HG03342 (cell line): Measurements from ENCODE around the gene CAMK2N1.
"Not testable (repeated sequence)": the region's sequence is repeated elsewhere in the genome, so short reads cannot be mapped to it uniquely, and the experiment has no call there.

Source experiments
- ATAC-seq: cut with Tn5 transposase; IDR thresholded peaks from one replicate; pipeline ENCODE4 v1.9.1; 2021; ENCODE audit warnings: mild to moderate bottlenecking, moderate library complexity; ENCODE audit not compliant: unreplicated experiment

Gene CAMK2N1

DNA sequence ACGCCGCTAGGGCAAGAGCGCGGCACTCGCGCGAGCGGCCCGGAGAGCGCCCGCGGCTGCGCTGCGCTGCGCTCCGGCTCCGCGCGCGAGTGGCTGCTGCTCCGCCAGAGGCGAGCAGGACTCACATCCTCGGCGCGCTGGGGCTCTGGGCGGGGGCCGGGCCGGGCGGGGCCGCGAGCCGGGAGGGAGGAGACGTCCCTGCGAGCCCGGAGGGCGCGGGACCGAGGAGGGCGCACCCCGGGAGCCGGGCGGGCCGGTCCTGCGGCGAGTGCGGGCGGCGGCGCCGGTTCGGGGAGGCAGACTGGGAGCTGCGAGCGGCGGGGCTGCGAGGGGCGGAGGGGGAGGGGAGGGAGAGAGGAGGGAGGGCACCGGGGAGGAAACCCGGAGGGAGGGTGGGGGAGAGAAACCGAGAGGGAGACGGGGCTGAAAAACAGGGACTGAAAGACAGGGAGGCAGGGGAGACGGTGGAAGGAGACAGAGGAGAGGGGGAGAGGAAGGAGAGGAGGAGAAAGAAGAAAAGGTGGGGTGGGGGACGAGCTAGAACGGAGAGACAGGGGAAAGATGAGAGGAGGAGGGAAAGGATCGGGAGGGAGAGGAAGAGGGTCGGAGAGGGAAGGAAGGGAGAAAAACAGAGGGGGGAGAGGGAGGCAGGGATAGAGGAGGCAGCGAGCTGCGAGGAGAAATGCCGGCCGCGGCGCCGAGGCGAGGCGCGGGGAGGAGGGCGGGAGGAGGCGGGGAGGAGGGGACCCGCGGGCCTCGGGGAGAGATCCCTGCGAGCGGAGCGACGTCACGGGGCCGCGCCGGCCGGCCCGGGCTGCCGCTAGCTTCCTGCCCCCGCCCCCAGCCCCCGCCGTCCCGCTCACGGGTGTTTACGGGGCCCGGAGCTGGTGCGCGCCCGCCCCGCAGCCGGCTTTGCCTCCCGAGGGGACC is at the start of gene CAMK2N1:
CAMK2N1 (minus strand) TSS at position 684 of the 930 bp plus-strand sequence. CDS start 831 bp downstream, outside the sequence.
- no peak for ATAC-seq

DNA sequence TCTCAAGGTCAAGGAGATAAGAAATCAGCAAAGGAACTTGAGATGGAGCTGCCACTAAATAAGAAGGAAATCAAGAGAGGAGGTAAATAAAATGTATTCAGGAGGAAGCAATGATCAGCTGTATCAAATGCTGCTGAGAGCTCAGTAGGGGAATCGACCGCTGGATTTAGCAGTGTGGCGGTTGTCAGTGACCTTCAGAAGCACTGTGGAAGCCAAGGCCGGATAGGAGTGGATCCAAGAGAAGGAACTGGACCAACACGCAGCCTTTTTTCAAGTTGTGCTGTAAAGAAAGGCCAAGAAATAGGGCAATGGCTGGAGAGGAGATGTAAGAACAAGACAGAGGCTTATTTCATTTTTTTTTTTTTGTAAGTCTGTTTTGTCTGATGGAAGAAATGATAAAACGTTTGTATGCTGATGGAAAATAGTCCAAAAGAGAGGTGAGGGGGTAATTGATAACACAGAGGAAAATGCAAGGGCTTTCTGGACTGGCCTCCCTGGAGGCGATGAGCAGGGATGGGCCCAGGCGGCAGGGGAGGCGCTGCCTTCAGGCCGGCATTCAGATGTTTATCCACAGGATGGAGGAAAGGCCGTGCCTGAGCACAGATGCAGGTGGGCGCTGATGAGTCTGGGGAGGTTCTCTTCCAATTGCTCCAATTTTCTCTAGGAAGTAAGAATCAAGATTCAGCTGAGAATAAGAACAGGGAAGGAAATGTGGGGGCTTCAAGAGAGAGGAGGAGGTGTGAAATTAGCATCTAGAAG is 48.8 kb upstream of the CAMK2N1 start:
- ATAC-seq, result no peak

GRCh38 chr1:20533635-20534034 is 47.6 kb upstream of the CAMK2N1 start:
- no peak for ATAC-seq

DNA sequence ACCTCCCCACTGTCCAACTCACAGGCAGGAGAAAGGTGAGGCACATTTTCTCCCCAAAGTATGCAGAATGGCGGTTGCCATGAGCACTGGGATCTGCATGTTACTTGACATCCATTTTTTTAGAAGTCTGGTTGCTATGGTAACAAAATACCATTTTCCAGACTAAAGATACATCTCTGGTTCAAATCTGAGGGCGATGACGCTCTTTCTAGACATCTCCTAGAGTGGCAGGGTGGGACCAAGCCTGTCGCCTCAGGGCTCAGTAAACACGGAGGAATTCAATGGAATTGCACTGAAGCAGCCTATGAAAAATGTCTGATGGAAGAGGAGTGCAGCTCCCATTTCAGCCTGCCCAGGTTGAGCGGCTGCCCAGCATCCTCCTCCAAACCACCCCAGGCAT is 44.9 kb upstream of the CAMK2N1 start:
- ATAC-seq, result no peak

DNA sequence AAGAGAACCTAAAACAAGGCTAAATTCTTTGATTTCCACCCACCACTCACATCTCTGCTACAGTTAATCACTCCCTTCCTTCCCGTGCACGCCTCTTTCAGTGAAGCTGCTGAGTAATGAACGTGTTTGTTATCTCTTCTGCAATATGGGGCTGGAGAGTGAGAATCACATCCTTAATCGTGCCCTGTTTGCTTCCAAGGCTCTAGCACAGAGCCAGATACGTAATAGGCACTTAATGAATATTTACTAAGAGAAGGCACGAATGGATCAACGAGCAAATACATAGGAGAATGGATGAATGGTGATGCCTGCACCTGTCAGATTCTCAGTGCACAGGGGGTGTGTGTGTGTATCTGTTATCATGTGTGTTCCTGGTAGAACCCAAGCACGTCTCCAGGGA is 44.3 kb upstream of the CAMK2N1 start:
- ATAC-seq, result no peak

- ATAC-seq, result no peak
Observed at GRCh38 chr1:20528221-20528620, 42.2 kb upstream of the CAMK2N1 start.

GRCh38 chr1:20526267-20526666 is 40.3 kb upstream of the CAMK2N1 start:
- ATAC-seq, result no peak

DNA sequence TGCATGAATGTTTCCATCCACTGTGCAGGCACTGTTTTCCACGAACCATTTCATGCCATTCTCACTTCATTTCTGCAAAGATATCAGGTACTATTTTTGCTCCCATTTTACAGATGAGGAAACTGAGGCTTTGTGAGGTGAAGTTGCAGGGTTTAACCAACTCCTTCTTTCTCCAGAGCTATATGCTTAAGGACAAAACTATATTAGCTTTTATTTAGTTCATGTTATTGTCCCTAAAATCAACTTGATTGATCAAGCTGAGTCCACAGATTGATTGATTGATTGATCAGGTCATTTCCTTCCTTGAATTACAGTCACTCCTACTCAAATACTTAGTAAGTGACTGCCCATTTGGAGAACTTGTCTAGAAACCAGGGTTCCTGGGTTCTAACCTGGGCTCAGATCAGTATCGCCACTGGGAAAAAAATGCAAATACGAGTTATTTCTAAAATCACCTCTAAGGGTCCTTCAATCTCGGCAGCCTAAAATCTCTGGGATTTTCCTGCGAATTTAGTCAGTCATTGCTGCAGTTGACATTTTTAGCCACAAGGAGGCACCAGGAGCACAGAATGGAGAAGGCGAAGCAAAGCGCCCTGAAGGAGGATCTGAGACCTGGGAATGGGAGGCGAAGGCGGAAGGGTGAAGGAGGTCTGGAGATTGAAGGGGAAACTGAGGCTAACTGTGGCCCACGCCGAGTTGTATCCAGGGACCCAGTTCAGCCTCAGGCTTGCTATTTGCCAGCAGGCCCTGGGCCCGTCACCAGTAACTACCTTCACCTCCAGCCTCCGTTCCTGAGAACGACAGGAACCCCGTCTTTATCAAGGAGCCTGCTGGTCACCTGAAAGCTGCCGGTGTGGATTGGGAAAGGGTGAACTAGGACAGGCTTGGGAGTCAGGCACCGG is 36.2 kb upstream of the CAMK2N1 start:
- ATAC-seq, result no peak

DNA sequence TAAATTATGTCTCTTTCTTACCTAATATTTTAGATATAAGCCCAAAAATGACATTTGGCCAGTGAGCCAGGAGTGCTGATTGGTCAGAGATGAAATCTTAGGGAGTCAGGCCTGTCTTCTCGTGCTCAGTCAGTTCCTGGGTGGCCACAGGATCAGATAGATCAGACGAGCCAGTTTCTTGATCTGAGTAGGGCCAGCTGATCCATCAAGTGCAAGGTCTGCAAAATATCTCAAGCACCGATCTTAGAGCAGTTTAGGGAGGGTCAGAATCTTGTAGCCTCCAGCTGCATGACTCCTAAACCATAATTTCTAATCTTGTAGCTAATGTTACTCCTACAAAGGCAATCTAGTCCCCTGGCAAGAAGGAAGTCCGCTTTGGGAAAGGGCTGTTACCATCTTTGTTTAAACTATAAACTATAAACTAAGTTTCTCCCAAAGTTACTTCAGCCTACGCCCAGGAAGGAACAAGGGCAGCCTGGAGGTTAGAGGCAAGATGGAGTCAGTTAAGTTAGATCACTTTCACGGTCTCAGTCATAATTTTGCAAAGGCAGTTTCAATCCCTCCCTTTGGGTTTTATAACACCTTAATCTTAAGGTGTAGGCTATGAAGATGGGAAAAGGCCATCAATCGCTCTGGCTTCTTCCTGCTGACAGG is 33.7 kb upstream of the CAMK2N1 start:
- ATAC-seq, result not testable (repeated sequence)

DNA sequence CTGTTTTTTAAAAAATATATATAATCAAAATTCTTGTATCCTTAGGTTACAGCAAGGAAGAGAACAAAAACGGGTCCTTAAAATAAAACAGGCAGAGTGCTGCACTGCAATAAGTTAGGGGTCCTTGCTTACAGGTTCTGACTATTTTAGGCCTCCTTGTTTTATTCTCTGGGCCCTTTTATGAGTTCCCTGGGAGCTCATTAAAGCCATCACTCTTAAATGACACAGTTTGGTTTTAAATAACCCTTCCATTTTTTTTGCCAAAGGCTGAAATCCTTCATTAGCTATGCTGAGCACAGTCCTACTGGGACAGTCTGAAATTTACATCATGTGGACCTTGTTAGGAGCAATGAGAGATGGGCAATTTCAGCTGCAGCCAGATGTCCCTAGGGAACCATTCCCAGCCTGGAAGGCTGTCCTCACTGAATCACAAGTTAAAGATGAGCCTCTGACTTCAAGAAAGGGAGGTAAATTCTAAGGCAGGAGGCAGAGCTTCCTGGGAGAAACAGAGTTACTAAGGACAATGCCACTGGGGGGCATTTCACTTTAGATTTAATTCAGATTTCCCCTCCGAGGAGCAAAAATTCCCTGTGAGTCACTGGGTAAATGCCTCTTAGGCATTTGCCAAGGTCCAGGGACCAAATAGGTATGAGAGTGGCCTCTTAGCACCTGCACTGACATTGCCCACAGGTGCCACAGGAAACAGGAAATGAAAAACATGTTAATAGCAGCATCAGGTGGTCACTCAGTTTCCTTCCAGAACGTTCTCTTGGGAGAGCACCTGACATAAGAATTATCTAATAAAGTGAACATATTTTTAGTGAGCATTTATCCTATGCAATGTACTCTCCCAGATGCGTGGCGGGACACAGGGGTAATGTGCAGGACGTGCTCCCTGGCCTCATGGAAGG is 25.8 kb upstream of the CAMK2N1 start:
- ATAC-seq, result no peak

- no peak for ATAC-seq
Observed at GRCh38 chr1:20508411-20508771, 22.4 kb upstream of the CAMK2N1 start.

DNA sequence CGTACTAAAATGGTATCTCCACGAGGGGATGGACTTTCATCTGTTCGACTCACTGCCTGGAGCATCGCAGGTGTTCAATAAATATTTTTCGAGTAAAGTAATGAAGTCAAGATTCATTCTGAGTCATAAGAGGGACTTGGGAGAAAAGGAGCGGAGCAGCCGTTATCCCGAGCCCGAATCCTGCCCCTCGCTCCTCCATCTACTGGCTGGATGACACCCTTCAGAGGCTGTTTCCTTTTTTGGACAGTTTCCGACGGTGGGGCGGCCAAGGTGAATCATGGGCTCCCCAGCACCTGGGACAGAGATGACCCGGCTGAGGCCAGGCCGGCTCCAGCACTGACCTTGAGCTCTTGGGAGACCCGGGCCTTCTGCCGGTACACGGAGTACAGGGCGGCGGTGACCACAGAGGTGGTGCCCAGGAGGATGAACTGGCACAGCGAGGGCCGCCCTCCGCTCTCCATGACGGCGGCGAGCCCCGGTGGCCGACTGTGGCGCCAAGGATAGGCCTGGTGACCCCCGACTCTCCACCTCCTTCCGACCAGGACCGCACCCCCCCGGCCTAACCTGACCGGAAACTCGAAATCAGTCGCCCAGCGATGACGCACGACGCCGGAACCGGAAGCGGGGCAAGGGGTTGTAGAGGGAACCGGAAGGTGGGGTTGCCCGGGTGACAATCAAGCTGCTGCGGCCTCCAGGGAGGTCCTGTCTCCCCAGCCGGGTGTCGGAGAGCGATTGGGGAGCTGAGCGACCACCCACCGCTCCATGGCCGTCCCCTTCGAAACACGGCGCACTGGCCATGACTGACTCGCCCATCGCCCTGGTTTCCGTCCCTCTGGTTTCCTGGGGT is 21.8 kb upstream of the CAMK2N1 start, which contains the start of gene MUL1:
MUL1 (minus strand) TSS at position 588 of the 847 bp plus-strand sequence; CDS start at position 461, 127 bp downstream.
- ATAC-seq, result peak; percentile 95

DNA sequence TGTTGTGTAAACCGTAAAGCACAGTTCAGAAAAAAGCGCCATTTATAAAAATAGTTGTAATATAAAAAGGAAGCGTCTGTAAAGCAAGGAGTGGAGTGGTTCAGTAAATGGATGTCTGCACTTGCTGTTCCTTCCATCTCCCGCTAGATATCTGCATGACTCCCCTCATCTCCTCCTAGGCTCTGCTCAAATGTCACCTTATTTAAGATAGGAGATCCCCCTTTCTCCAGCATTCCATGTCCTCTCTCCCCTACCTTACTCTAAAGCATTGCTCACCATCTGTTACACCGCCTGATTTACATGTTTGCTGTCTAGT is 21.2 kb upstream of the CAMK2N1 start:
- no peak for ATAC-seq

GRCh38 chr1:20505488-20505887 is 19.5 kb upstream of the CAMK2N1 start:
- ATAC-seq, result no peak

- no peak for ATAC-seq
Observed at GRCh38 chr1:20500716-20501115, 14.7 kb upstream of the CAMK2N1 start.

GRCh38 chr1:20499718-20500117 is 13.7 kb upstream of the CAMK2N1 start:
- ATAC-seq, result no peak

- no peak for ATAC-seq
Observed at GRCh38 chr1:20499105-20499504, 13.1 kb upstream of the CAMK2N1 start.

GRCh38 chr1:20498116-20498515 is 12.1 kb upstream of the CAMK2N1 start:
- ATAC-seq, result no peak

GRCh38 chr1:20497506-20497905 is 11.5 kb upstream of the CAMK2N1 start:
- ATAC-seq, result no peak
